Common myeloid progenitor, CD34-positive (primary cell): ENCODE data around the gene PTPRN2.

Experiments used
- CTCF ChIA-PET: fragments of 350-600 bp; sonication (Branson Sonifier 250); formaldehyde crosslinking; loops from one replicate; lab custom pipeline; 2021; ENCODE audit warnings: antibody characterized with exemption; lab: Charles Lee
- POLR2A ChIA-PET: fragments of 350-600 bp; sonication (Branson Sonifier 250); formaldehyde crosslinking; loops from one replicate; lab custom pipeline; 2021; ENCODE audit warnings: antibody characterized with exemption; lab: Charles Lee
- DNase-seq, 3 donors: peaks; one replicate each; pipeline versions ENCODE4 v3.0.0 to v3.0.0-alpha.2; 2013
- H3K27ac ChIP-seq, 2 experiments: 1 replicate in 1 of 2; 2 replicates in 1 of 2; pipeline ENCODE4 v1.7.0; 2013; ENCODE audit warnings: inconsistent platforms in 2 of 2, low read length in 2 of 2, mild to moderate bottlenecking in 2 of 2, low read depth in 1 of 2, moderate library complexity in 1 of 2; ENCODE audit not compliant: severe bottlenecking in 2 of 2, insufficient read depth in 1 of 2, poor library complexity in 1 of 2
- H3K27me3 ChIP-seq, 5 experiments: replicated peaks in 2 of 5; 1 replicate in 3 of 5; 2 replicates in 2 of 5; pipeline versions ENCODE4 v1.6.1 to v1.7.0; 2013; ENCODE audit warnings: low read length in 4 of 5, mild to moderate bottlenecking in 2 of 5, moderate library complexity in 2 of 5, inconsistent platforms in 1 of 5; ENCODE audit not compliant: insufficient read depth in 5 of 5, control insufficient read depth in 4 of 5
- H3K36me3 ChIP-seq, 4 experiments: 1 replicate in 2 of 4; 2 replicates in 2 of 4; pipeline versions ENCODE4 v1.6.1 to v1.7.0; 2013; ENCODE audit warnings: low read length in 3 of 4, control low read depth in 1 of 4, mild to moderate bottlenecking in 1 of 4; ENCODE audit not compliant: control insufficient read depth in 4 of 4, insufficient read depth in 4 of 4
- H3K4me1 ChIP-seq, 4 experiments: 1 replicate in 3 of 4; 2 replicates in 1 of 4; pipeline versions ENCODE4 v1.6.1 to v1.7.1; 2013; ENCODE audit warnings: low read length in 3 of 4, mild to moderate bottlenecking in 3 of 4, control low read depth in 1 of 4, inconsistent platforms in 1 of 4, moderate library complexity in 1 of 4; ENCODE audit not compliant: control insufficient read depth in 4 of 4, insufficient read depth in 4 of 4; ENCODE audit errors: control extremely low read depth in 1 of 4
- H3K4me3 ChIP-seq, 7 experiments: 1 replicate in 4 of 7; 2 replicates in 3 of 7; pipeline versions ENCODE4 v1.5.1 to v1.7.0; 2013; ENCODE audit warnings: mild to moderate bottlenecking in 7 of 7, low read length in 6 of 7, moderate library complexity in 6 of 7, inconsistent platforms in 2 of 7, low read depth in 2 of 7, control low read depth in 1 of 7; ENCODE audit not compliant: insufficient read depth in 4 of 7, control insufficient read depth in 1 of 7; ENCODE audit errors: extremely low read depth in 1 of 7
- H3K9me3 ChIP-seq, 5 experiments: 1 replicate in 4 of 5; 2 replicates in 1 of 5; pipeline versions ENCODE4 v1.6.1 to v1.7.1; 2013; ENCODE audit warnings: low read length in 4 of 5, mild to moderate bottlenecking in 2 of 5, inconsistent platforms in 1 of 5, low read depth in 1 of 5, moderate library complexity in 1 of 5; ENCODE audit not compliant: control insufficient read depth in 4 of 5, insufficient read depth in 2 of 5; ENCODE audit errors: control extremely low read depth in 1 of 5
- WGBS: methylation state at CpG from one replicate; pipeline ENCODE4 v1.1.5; 2013; ENCODE audit not compliant: insufficient coverage; 5-methylcytosine and 5-hydroxymethylcytosine counted together

Gene PTPRN2

DNA sequence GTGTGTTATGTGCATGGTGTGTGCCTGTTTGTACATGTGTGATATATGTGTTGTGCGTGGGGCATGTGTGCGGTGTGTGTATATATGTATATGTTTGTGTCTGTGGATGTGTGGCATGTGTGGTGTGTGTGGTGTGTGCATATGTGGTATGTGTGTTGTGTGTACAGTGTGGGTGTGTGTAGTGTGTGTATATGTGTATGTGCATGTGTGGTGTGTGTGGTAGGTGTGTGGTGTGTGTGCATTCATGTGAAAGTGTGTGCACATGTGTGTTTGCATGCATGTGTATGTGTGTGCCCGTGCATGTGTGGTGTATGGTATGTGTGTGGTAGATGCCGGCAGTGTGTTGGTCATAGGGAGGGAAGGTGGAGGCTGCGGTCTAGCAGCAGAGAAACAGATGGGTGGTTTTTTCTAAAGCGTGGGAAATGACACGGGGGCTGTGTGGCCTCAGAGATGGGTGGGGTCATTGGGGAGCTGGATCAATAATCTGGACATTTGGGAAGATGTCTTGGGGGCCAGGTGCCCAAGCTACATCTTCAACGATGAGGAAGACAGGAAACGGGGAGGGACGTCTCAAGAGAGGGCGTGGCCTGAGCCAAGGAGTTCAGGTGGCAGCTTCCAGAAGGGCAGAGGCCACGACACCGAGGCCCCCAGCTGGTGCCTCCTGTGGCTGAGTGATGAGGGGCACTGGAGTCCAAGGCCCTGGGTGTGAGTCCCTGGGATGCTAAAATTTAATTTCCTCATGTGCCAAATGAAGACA, 769.5 kb downstream of the PTPRN2 start:
- no peak overlapping the region for H3K27ac ChIP-seq
- WGBS, result 95% methylated on average over 10 of the region's 13 CpGs
- no peaks in the 10 kb centered on the region for H3K9me3 ChIP-seq
- DNase-seq, result no peak
- H3K4me3 ChIP-seq, result no peak overlapping the region
- H3K27me3 ChIP-seq, result peaks cover 0 to 2% (median 0%) of the 10 kb centered on the region in 5 experiments
- ChIA-PET CTCF (interaction anchor here (1.3 kb wide), 1 partner anchor 57 kb away, joined by 3 read pairs; no protein-coding TSS in a partner anchor), POLR2A (no interaction called here)
- no peaks in the 10 kb centered on the region for H3K4me1 ChIP-seq
- H3K36me3 ChIP-seq, result no peaks in the 10 kb centered on the region

DNA sequence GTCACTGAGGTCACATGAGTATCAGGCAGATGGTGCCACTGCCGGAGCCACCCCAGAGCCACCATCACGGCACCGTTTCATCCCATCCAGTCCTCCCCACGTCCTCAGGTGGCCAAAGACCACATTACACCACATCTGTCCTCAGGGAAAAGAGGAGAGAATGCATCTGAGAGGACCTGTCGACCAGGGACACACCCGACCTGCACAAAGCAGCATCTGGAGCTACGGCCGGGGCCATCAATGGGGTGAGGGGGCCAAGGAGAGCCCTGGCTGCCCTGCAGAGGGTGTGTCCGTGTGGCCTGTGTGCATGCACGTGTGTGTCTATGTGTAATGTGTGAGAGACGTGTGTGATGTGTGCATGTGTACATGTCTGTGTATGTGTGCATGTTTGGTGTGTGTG, 770.2 kb downstream of the PTPRN2 start:
- POLR2A ChIA-PET, result no interaction called here
- Histone ChIP-seq H3K4me1 (no peaks in the 10 kb centered on the region), H3K9me3 (no peaks in the 10 kb centered on the region), H3K36me3 (no peaks in the 10 kb centered on the region), H3K27me3 (no peaks in the 10 kb centered on the region), H3K4me3 (no peak overlapping the region), H3K27ac (no peak overlapping the region)
- WGBS, result 94% methylated on average over 10 of the region's 11 CpGs
- CTCF ChIA-PET, result no interaction called here
- no peak for DNase-seq

DNA sequence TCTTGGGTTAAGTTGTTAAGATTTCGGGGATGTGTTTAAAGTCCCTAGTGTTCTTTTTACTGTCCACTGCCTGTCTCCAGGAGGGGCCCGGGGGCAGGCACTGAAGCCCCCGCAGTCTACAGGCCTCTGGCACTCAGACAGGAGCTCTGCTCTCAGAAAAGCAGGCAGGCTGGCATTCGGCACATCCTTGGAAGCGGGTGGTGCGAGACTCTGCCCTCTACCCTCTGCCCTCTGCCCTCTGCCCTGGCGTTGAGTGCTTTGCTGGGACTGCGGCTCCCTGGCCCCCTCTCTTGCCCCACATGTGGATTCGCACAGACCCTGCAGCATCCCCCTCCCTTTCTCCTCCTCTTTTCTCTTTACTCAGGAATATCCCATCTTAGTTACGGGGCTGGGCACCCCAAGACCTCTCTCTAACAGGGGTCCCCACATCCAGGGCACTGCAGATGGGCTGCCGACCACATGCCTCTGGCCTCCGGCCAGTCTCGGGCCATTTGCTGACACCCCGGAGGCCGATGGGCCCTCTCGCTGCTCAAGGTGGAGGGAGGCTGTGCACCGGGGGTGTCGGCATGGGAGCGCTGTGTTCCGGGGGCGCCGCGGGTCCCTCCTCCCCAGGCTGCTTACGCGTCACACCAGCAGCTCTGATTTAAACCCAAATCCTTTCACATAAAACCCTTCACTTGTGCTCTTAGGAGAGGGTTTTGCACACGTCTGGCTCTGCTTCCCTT, 770.9 kb downstream of the PTPRN2 start:
- Histone ChIP-seq H3K27me3 (peaks cover 0 to 2% (median 0%) of the 10 kb centered on the region in 5 experiments), H3K4me1 (no peaks in the 10 kb centered on the region), H3K27ac (no peak overlapping the region), H3K36me3 (no peaks in the 10 kb centered on the region), H3K9me3 (no peaks in the 10 kb centered on the region), H3K4me3 (no peak overlapping the region)
- ChIA-PET POLR2A (no interaction called here), CTCF (no interaction called here)
- 95% methylated on average over 18 of the region's 26 CpGs for WGBS
- no peak for DNase-seq

- H3K27ac ChIP-seq, result no peak overlapping the region
- ChIA-PET POLR2A (no interaction called here), CTCF (no interaction called here)
- DNase-seq, result no peak
- no peaks in the 10 kb centered on the region for H3K9me3 ChIP-seq
- H3K4me3 ChIP-seq, result no peak overlapping the region
- H3K4me1 ChIP-seq, result no peaks in the 10 kb centered on the region
- H3K27me3 ChIP-seq, result peaks cover 0 to 2% (median 0%) of the 10 kb centered on the region in 5 experiments
- 88% methylated on average over 11 of the region's 12 CpGs for WGBS
- no peaks in the 10 kb centered on the region for H3K36me3 ChIP-seq
These were observed 771.5 kb downstream of the PTPRN2 start for GRCh38 chr7:157816086-157816485.

- Histone ChIP-seq H3K27me3 (peaks cover 0 to 2% (median 0%) of the 10 kb centered on the region in 5 experiments), H3K9me3 (no peaks in the 10 kb centered on the region), H3K4me1 (no peaks in the 10 kb centered on the region), H3K4me3 (no peak overlapping the region), H3K36me3 (no peaks in the 10 kb centered on the region), H3K27ac (no peak overlapping the region)
- no peak for DNase-seq
- WGBS, result 98% methylated on average over 10 of the region's 10 CpGs
- POLR2A ChIA-PET, result no interaction called here
- CTCF ChIA-PET, result no interaction called here
These were observed 772.0 kb downstream of the PTPRN2 start for GRCh38 chr7:157815706-157816022.

GRCh38 chr7:157814931-157815705, 772.5 kb downstream of the PTPRN2 start:
- H3K9me3 ChIP-seq, result no peaks in the 10 kb centered on the region
- POLR2A ChIA-PET, result no interaction called here

More at GRCh38 chr7:157814931-157815705, 772.5 kb downstream of the PTPRN2 start:
- no peaks in the 10 kb centered on the region for H3K4me1 ChIP-seq
- H3K36me3 ChIP-seq, result no peaks in the 10 kb centered on the region
- 91% methylated on average over 26 of the region's 28 CpGs for WGBS
- no peak overlapping the region for H3K27ac ChIP-seq
- CTCF ChIA-PET, result no interaction called here
- no peak for DNase-seq
- peaks cover 0 to 2% (median 0%) of the 10 kb centered on the region in 5 experiments for H3K27me3 ChIP-seq
- no peak overlapping the region for H3K4me3 ChIP-seq
